ENCODE results near the gene SLC6A4. TPM values are rescaled to one million over a fixed set of nuclear protein-coding genes. Genes with fewer than 3 reads are reported as not detected.

Gene SLC6A4
- total RNA-seq, 1 donor from 2014 or later, result 72.9 TPM

- Histone ChIP-seq H3K4me3 (no peak overlapping the region), H3K36me3 (peaks cover 41% of the 10 kb centered on the region), H3K9me3 (no peaks in the 10 kb centered on the region), H3K4me1 (no peaks in the 10 kb centered on the region), H3K27me3 (no peaks in the 10 kb centered on the region), H3K27ac (no peak overlapping the region)
- intact Hi-C loops (cut with DNase I), result no loop called here
- ATAC-seq (no peak), DNase-seq (no peak)
- no peak for TF ChIP-seq CTCF (IDR thresholded peaks at IDR 0.05)
These were observed 18.7 kb upstream of the SLC6A4 start for GRCh38 chr17:30254150-30254549.

- Histone ChIP-seq H3K4me1 (no peaks in the 10 kb centered on the region), H3K27me3 (no peaks in the 10 kb centered on the region), H3K4me3 (no peak overlapping the region), H3K36me3 (peaks cover 43% of the 10 kb centered on the region), H3K27ac (no peak overlapping the region), H3K9me3 (no peaks in the 10 kb centered on the region)
- intact Hi-C loops (cut with DNase I), result no loop called here
- ATAC-seq (peak; percentile 36), DNase-seq (no peak)
- no peak for TF ChIP-seq CTCF (IDR thresholded peaks at IDR 0.05)
These were observed 17.8 kb upstream of the SLC6A4 start for GRCh38 chr17:30253312-30253711.

- no peaks in the 10 kb centered on the region for H3K9me3 ChIP-seq
- no peaks in the 10 kb centered on the region for H3K4me1 ChIP-seq
- no peaks in the 10 kb centered on the region for H3K27me3 ChIP-seq
- no peak overlapping the region for H3K27ac ChIP-seq
- no peak overlapping the region for H3K4me3 ChIP-seq
- ATAC-seq (no peak), DNase-seq (no peak)
- peaks cover 39% of the 10 kb centered on the region for H3K36me3 ChIP-seq
- intact Hi-C loops (cut with DNase I), result no loop called here
- no peak for TF ChIP-seq CTCF (IDR thresholded peaks at IDR 0.05)
These were observed 16.4 kb upstream of the SLC6A4 start for GRCh38 chr17:30251931-30252330.

GRCh38 chr17:30249460-30249859 lies 14.0 kb upstream of the SLC6A4 start:
- no peaks in the 10 kb centered on the region for H3K27me3 ChIP-seq
- H3K36me3 ChIP-seq, result peaks cover 34% of the 10 kb centered on the region
- no peaks in the 10 kb centered on the region for H3K4me1 ChIP-seq
- intact Hi-C loops (cut with DNase I), result no loop called here
- no peak overlapping the region for H3K4me3 ChIP-seq
- H3K9me3 ChIP-seq, result no peaks in the 10 kb centered on the region
- H3K27ac ChIP-seq, result no peak overlapping the region
- no peak for TF ChIP-seq CTCF (IDR thresholded peaks at IDR 0.05)
- DNase-seq (no peak), ATAC-seq (no peak)

- ATAC-seq (no peak), DNase-seq (no peak)
- Histone ChIP-seq H3K4me3 (no peak overlapping the region), H3K36me3 (peaks cover 34% of the 10 kb centered on the region), H3K27ac (no peak overlapping the region), H3K9me3 (no peaks in the 10 kb centered on the region), H3K4me1 (no peaks in the 10 kb centered on the region), H3K27me3 (no peaks in the 10 kb centered on the region)
- TF ChIP-seq CTCF (IDR thresholded peaks at IDR 0.05), result no peak
- intact Hi-C loops (cut with DNase I), result no loop called here
These were observed 13.3 kb upstream of the SLC6A4 start for GRCh38 chr17:30248786-30249185.

- H3K36me3 ChIP-seq, result peaks cover 23% of the 10 kb centered on the region
- TF ChIP-seq CTCF (IDR thresholded peaks at IDR 0.05), result no peak
- no peak for ATAC-seq
- no peak overlapping the region for H3K27ac ChIP-seq
- no peak overlapping the region for H3K4me3 ChIP-seq
- intact Hi-C loops (cut with DNase I), result no loop called here
- DNase-seq, result no peak
- H3K27me3 ChIP-seq, result no peaks in the 10 kb centered on the region
- H3K4me1 ChIP-seq, result no peaks in the 10 kb centered on the region
- no peaks in the 10 kb centered on the region for H3K9me3 ChIP-seq
These were observed 11.0 kb upstream of the SLC6A4 start for GRCh38 chr17:30246460-30246859.
